Activated CD4-positive, alpha-beta T cell treated with anti-CD3 and anti-CD28 coated beads, Interleukin-2, amount 50 U/mL, for 4 hours (primary cell): ENCODE results near the gene HAPLN2.

Experiments used
- DNase-seq, 2 experiments: peaks; one replicate each; pipeline ENCODE4 v3.0.0-alpha.2; 2020

Gene HAPLN2

DNA sequence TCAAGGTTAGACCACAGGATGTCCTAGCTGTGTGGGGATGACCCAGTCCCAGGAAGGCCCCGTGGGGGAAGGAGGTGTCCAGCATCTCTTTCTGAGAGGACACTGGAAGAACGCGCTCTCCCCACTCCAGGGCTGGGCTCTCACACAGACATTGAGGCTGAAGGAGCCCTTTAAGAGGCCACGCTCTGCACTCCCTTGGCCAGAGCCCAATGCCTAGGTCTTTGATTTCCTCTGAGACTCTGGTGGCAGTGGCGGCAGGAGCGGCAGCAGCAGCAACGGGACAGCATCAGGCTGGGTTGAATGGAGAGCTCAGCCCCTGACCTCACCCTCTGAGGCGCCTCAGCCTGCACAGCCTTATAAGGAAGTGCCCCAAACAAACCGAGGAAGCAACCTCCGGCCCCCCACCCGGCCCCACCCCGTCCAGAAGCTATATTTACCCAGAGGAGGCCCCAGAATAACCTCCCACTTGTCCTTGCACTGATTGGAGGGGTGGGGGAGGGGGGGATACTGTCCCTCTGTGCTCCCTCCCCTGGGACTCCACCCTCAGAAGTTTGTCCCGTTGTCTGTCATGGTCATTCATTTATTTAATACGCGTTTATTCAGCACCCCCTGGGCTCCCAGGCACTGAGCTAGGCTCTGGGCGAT is 45.7 kb downstream of the HAPLN2 start:
- DNase-seq, result no peak

GRCh38 chr1:156665539-156665938 is 46.3 kb downstream of the HAPLN2 start:
- no peak for DNase-seq

GRCh38 chr1:156666862-156667609 is 47.8 kb downstream of the HAPLN2 start:
- DNase-seq, result no peak

- DNase-seq, result no peak
Measured at GRCh38 chr1:156667610-156667967, 48.4 kb downstream of the HAPLN2 start.

GRCh38 chr1:156667968-156668709 is 48.9 kb downstream of the HAPLN2 start:
- DNase-seq, result no peak

GRCh38 chr1:156668801-156669637 is 49.8 kb downstream of the HAPLN2 start:
- DNase-seq, result no peak

DNA sequence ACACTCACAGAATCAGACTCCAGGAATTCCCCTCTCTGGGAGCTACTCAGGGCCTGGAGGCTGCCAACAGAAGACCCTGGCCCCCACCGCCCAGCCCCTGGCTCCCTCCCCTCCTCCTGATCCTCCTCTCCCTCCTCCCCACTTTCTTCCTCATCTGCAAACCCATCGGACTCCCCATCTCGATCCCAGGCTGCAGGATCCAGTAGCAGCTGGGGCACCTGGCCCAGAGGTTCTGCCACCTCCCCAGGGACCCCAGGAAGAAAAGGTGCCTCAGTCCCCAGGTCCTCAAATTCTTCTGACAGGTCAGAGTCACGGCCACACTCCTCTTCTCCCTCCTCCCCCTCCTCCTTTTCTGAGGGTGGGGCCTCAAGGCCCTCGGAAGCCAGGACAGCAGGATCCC is 50.6 kb downstream of the HAPLN2 start:
- DNase-seq, result no peak

GRCh38 chr1:156670359-156670758 is 51.1 kb downstream of the HAPLN2 start:
- no peak for DNase-seq

DNA sequence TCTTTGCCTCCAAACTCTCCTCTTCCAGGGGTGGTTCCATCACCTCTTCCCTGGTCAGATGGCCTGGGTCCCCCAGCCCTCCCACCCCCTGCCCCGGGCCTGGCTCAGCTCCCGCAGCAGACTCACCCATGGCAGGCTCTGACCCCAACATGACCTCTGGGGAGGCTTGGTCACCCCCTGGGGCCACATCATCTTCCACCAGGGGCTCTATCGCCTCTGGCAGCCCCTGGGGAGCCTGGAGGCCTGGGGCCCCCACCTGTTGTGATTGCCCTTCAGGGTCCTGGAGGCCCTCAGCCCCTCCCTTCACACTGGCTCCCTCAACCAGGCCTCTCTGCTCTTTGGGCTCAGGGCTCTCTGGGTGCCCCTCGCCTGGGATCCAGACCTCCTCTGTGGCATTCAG is 51.6 kb downstream of the HAPLN2 start:
- DNase-seq, result no peak

- DNase-seq, result no peak
Measured at GRCh38 chr1:156671804-156672203, 52.6 kb downstream of the HAPLN2 start.

- DNase-seq, result no peak
Measured at GRCh38 chr1:156673387-156674121, 54.3 kb downstream of the HAPLN2 start.
